Measurements from ENCODE around the gene MED19.
"Not testable (repeated sequence)": the region's sequence is repeated elsewhere in the genome, so short reads cannot be mapped to it uniquely, and the experiment has no call there.

MED19 gene

DNA sequence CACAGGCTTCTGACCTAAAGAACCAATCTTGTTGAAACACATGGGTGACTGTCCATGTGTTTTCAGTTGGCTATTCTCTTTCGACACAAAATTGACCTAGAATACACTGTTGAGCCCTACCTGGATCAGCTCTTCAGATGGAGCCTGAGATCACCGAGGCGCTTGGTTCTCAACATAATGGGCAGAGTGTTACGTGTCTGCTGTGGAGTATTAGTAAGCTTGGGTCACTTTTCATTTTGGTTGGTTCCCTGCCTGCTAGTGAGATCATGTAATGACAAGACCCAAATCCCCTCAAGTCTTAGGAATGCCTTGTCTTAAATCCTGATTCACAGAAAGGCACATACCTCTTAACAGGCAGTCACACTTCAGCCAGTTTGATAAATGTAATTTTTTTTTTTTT lies 8.7 kb downstream of the MED19 start:
- no peak for FAIRE-seq

- FAIRE-seq: no peak
Measured at GRCh38 chr11:57700425-57700824, 11.6 kb downstream of the MED19 start.

DNA sequence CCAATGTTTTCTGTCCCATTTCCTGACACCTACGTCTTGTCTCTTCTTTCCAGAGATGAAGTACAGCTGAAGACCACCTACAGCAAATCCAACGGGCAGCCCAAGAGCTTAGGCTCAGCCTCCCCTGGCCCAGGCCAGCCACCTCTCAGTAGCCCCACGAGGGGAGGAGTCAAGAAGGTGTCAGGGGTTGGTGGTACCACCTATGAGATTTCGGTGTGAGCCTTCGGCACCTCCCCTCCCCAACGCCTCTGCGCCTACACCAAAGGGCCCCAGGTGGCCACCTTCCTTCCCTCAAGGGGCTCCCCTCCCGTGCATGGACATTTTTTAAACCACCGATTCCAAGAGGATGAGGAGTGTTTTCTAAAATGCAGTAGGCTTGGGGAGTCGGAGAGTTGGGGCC lies 12.2 kb downstream of the MED19 start:
- FAIRE-seq: no peak

GRCh38 chr11:57698843-57699365 lies 13.1 kb downstream of the MED19 start:
- no peak for FAIRE-seq

GRCh38 chr11:57690474-57690873 lies 21.5 kb downstream of the MED19 start:
- not testable (repeated sequence) for FAIRE-seq

GRCh38 chr11:57681168-57681567 lies 30.8 kb downstream of the MED19 start:
- FAIRE-seq: no peak

DNA sequence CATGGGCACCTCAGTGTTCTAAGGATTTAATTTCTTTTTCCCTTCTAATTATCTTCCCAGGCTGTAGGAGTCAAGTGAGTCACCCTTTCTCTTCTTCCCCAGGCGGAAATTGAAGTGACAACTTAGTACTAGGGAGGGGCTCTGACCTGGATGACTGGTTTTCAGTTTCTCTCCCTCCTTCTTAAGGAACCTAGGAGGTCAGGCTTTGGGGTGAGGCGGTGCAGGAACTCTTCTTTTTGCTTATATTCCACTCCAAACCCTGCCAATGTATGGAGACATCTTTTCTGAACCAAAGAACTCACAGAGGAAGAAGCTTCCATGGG lies 31.5 kb downstream of the MED19 start:
- FAIRE-seq: no peak

GRCh38 chr11:57679396-57679795 lies 32.6 kb downstream of the MED19 start:
- FAIRE-seq: no peak

DNA sequence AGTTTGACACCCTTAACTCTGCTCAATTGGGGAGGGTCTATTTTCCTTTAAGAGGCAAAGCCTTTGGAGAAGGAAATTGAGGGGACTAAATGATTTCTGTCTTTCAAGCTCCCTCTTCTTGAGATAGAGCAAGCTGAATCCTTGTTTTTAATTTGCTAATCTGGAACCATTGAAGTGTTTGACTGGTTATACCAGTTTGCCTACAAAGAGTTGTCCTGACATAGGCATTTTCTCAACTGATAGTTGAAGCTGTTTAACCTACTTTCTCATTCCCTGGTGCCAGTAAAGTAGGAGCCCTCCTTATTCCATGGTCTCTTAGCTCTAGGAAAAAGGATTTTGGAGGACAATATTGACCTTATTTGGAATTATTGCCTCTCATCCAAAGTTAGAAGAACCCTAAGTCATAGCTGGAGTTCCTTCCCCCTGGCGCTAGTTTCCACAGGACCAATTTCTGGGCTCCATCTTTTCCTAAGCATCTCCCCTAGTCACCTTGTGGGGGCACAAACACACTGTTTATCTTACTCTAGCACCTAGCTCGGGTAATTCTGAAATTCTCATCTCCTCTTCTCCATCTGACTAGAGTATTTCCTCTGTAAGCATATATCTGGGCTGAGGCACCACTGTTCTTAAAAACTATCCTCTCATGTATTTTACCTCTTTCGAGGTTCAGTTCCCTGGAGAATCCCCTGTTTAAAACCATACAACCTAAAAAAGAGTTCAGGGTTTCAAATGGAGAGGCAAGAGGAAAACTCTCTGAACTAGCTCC lies 36.7 kb downstream of the MED19 start:
- FAIRE-seq: no peak

DNA sequence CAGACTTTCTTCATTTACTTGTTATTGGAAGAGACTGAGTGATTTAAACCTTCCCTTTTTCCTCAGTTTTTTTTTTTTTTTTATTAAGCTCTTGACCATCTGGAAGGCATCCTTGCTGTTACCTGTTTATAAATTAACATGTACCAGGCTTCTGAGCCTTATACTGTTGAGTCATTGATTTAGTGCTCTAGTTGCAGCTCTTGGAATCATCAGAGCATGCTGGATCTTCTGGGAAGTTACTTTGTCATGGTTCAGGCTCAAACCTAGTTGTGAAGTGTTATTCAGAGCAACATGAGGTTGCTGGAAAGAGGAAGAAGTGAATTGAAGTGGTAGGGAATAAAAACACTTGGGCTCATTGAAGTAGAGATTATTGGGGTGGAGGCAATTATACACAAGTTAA lies 37.8 kb downstream of the MED19 start:
- FAIRE-seq: no peak

- FAIRE-seq: no peak
Measured at GRCh38 chr11:57668434-57668782, 43.6 kb downstream of the MED19 start.

- FAIRE-seq: no peak
Measured at GRCh38 chr11:57667736-57668433, 44.1 kb downstream of the MED19 start, which contains the start of gene ZDHHC5. Gene ZDHHC5, plus strand, starts transcription at chr11:57668114. Its CDS starts 4,977 bp downstream, at chr11:57673091.

DNA sequence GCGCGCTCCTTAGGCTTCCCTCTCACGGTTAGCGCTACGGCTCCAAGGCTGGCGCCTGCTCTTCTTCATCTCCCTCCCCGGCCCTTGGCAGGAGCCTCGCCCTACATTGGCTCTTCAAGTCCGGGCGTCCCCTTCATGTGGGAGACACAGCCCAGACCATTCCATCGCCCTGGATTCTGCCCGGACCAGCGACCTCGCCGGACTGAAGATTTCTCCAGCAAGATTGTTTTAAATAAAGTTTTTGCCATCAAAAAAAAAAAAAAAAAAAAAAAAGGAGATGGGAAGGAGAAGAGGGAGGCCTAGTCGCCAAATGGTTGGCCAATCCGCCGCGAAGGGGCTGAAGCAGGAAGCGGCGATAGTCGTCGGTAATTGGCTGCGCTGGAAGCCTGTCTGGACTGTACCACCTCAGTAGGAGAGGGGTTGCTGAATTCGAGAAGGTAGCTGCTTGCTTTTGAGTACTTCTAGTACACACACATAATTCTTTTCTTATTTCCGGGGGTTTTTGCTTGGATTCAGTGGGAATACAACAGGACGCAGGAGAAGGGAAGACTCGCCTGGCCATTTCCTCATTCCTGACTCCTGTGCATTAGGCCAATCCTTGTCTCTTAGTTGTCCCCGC lies 44.8 kb downstream of the MED19 start:
- peak; percentile 95 for FAIRE-seq

DNA sequence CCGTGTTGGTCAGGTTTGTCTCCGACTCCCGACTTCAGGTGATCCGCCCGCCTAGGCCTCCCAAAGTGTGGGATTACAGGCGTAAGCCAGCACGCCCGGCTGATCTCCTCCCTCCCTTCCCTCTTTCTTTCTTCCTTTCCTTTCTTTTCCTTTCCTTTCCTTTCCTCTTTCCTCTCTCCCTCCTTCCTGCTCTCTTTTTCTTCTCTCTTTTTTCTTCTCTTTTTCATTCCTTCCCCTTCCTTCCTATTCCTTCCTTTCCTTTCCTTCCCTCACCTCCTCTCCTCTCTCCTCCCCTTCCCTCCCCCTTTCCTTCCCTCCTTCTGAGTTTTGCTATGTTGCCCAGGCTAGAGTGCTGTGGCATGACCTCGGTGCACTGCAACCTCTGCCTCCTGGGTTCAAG lies 48.0 kb downstream of the MED19 start:
- no peak for FAIRE-seq

DNA sequence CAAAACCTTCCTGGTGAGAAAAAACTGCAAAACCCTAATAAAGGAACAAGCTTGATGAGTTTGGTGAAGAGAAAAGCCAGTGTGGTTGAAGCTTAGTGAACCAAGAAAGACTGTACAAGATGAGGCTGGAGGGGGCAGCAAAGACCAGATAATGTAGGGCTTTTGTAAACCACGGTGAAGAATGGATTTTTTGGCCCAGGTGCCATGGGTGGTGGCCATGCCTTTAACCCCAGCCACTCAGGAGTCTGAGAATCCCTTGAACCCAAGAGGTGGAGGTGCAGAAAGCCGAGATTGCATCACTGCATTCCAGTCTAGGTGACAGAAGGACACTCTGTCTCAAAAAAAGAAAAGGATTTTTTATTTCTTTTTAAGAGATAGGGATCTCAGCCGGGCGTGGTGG lies 49.1 kb downstream of the MED19 start:
- FAIRE-seq: no peak

DNA sequence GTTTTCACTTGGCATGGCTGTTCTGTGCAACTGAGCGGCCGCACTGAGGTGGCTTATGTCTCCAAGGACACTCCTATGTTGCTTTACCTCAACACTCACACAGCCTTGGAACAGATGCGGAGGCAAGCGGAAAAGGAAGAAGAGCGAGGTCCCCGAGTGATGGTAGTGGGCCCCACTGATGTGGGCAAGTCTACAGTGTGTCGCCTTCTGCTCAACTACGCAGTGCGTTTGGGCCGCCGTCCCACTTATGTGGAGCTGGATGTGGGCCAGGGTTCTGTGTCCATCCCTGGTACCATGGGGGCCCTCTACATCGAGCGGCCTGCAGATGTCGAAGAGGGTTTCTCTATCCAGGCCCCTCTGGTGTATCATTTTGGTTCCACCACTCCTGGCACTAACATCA lies 52.3 kb downstream of the MED19 start:
- FAIRE-seq: no peak

DNA sequence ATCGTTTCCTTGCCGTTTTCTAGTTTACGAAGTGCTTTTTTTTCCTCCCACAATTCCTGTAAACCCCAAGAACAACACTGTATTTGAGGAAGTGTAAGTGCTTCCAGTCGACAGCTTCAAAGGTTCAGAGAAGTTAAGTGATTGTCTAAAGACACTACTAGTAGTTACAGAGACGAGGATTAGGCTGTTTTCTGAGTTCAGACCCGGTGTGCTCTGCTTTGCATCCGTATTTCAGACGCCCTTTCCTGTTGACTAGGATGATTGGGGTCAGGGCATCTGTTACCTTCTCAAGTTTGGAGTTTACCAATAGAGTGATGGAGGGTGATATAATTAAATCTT lies 54.0 kb downstream of the MED19 start:
- no peak for FAIRE-seq

DNA sequence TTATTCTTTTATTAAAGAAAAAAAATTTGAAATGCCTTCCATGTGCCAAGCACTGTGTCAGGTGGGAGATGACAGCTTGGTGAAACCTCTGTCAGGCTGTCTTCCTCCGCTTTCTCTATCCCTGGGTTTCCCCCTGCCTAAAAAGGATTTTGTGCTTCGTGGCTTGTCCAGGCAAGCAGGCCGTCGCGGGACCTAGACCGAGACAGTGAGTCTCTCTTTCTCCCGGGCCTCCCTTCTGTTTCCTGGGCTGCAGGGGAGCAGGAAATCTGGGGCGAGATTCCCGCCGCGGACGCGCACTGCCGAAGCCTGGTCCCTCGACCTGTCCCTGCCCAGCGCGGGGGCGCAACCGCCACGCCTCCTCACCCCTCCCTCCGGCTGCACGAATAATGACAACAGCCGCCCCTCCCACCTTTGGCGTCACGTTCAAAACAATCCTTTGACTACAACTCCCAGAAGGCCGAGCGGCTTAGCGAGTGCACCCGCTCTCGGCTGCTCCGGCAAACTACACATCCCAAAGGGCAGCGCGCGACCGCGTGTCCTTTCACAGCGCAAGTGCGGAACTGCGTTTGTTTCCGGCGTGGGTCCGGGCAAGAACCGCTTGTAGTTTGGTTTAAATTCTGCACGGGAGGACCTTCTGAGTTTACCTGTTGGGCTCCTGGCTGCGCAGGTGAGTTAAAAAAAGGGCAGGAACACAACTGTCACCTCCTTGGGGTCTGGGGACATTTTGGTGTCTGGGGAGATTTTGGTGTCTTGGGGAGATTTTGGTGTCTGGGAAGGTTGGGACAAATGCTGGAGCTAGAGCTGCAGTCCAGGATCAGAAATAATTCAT lies 54.6 kb downstream of the MED19 start, which contains the start of gene CLP1:
TSS of gene CLP1 (plus strand) at position 569 of the 829 bp plus-strand sequence. CDS start 1,715 bp downstream, outside the sequence.
- FAIRE-seq: no peak

DNA sequence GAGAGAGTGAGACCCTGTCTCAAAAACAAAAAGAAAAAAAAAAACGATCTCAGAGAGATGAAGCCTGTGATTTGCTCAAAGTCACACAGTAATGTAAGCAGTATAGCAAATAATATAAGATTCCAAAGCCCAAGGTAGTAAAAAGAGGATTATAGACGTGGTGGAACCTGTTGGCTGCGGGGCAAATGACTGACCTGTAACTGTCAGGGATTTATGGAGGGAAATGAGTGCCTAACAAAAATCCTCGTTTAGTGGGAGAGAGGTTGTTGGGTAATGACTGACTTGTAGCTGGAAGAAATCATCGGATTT lies 55.2 kb downstream of the MED19 start:
- no peak for FAIRE-seq
